ENCODE data around the gene PLD1. TPM values are rescaled to one million over a fixed set of nuclear protein-coding genes. Genes with fewer than 3 reads are reported as not detected.

PLD1 gene
- total RNA-seq, 4 donors from 2014 or later, result 30.9 to 67.9 (median 56.0) TPM

GRCh38 chr3:171828902-171829770, 18.9 kb upstream of the PLD1 start:
- 69 to 73% methylated on average over 5 of the region's 5 CpGs for WGBS, 2 donors
- no peak for DNase-seq
- peak overlapping the region in 3 of 4 donors; percentile 29 to 68 (median 54) for H3K27ac ChIP-seq

GRCh38 chr3:171827836-171828458, 17.7 kb upstream of the PLD1 start:
- Histone ChIP-seq H3K27ac (peak overlapping the region in 1 of 4 donors; percentile 5), H3K36me3 (no peaks in the 10 kb centered on the region), H3K4me3 (no peak overlapping the region), H3K4me1 (peaks cover 0 to 40% (median 18%) of the 10 kb centered on the region in 3 donors), H3K27me3 (no peaks in the 10 kb centered on the region), H3K9me3 (no peaks in the 10 kb centered on the region)
- WGBS, 2 donors, result 66 to 75% methylated on average over 10 of the region's 10 CpGs
- TF ChIP-seq CTCF (IDR thresholded peaks at IDR 0.05) (no peak), POLR2A (IDR thresholded peaks at IDR 0.05) (no peak)
- intact Hi-C loops (cut with DNase I), result loop anchor here (10.0 kb wide), 1 partner anchor 53 kb away; no protein-coding TSS in a partner anchor
- DNase-seq, result no peak

More at GRCh38 chr3:171828902-171829770, 18.9 kb upstream of the PLD1 start:
- no peaks in the 10 kb centered on the region for H3K36me3 ChIP-seq
- H3K4me1 ChIP-seq, result peaks cover 0 to 51% (median 25%) of the 10 kb centered on the region in 3 donors
- no peaks in the 10 kb centered on the region for H3K27me3 ChIP-seq
- no peaks in the 10 kb centered on the region for H3K9me3 ChIP-seq
- no peak overlapping the region for H3K4me3 ChIP-seq
- intact Hi-C loops (cut with DNase I), result loop anchor here (10.0 kb wide), 1 partner anchor 54 kb away; no protein-coding TSS in a partner anchor
- TF ChIP-seq CTCF (IDR thresholded peaks at IDR 0.05) (no peak), POLR2A (IDR thresholded peaks at IDR 0.05) (no peak)

- Histone ChIP-seq H3K4me3 (no peak overlapping the region), H3K9me3 (no peaks in the 10 kb centered on the region), H3K36me3 (no peaks in the 10 kb centered on the region), H3K27ac (no peak overlapping the region), H3K27me3 (no peaks in the 10 kb centered on the region), H3K4me1 (peaks cover 0 to 39% (median 18%) of the 10 kb centered on the region in 3 donors)
- TF ChIP-seq CTCF (IDR thresholded peaks at IDR 0.05) (no peak), POLR2A (IDR thresholded peaks at IDR 0.05) (no peak)
- DNase-seq, result no peak
- WGBS, 2 donors, result 86 to 89% methylated on average over 3 of the region's 3 CpGs
- intact Hi-C loops (cut with DNase I), result loop anchor here (10.0 kb wide), 1 partner anchor 53 kb away; no protein-coding TSS in a partner anchor
These were observed 17.1 kb upstream of the PLD1 start for GRCh38 chr3:171827385-171827784.

GRCh38 chr3:171825222-171825828, 15.0 kb upstream of the PLD1 start:
- WGBS, 2 donors, result 48 to 57% methylated on average over 5 of the region's 5 CpGs
- no peaks in the 10 kb centered on the region for H3K27me3 ChIP-seq
- intact Hi-C loops (cut with DNase I), result loop anchor here (10.0 kb wide), 1 partner anchor 51 kb away; no protein-coding TSS in a partner anchor
- peak overlapping the region in 3 of 4 donors; percentile 39 to 79 (median 66) for H3K27ac ChIP-seq
- no peak for TF ChIP-seq CTCF (IDR thresholded peaks at IDR 0.05)
- no peak for TF ChIP-seq POLR2A (IDR thresholded peaks at IDR 0.05)
- H3K9me3 ChIP-seq, result no peaks in the 10 kb centered on the region
- DNase-seq, result no peak
- peaks cover 0 to 36% (median 16%) of the 10 kb centered on the region in 3 donors for H3K4me1 ChIP-seq
- H3K36me3 ChIP-seq, result no peaks in the 10 kb centered on the region
- H3K4me3 ChIP-seq, result no peak overlapping the region

Data from esophagus squamous epithelium (tissue), 5 donors.